ENCODE data around the gene KAT8.

Gene KAT8

GRCh38 chr16:31131416-31131815 is 14.0 kb downstream of the KAT8 start:
- Histone ChIP-seq H2BK120ac (ENCODE audit: insufficient read depth, low read length, poor library complexity) (peak overlapping the region; percentile 57), H3K9me3 (ENCODE audit: insufficient read depth, low read depth, low read length) (peaks cover 2% of the 10 kb centered on the region), H3K4me3 (ENCODE audit: low read depth, low read length) (no peak overlapping the region), H4K91ac (ENCODE audit: low read depth, low read length) (peak overlapping the region; percentile 71), H3K4ac (ENCODE audit: low read depth, low read length) (peak overlapping the region; percentile 21), H2BK5ac (ENCODE audit: low read depth, low read length, poor library complexity) (peak overlapping the region; percentile 71), H3K4me1 (ENCODE audit: control insufficient read depth in 1 of 2, insufficient read depth in 2 of 2, low read length in 2 of 2) (peaks cover 40 to 44% of the 10 kb centered on the region in 2 experiments), H3K18ac (ENCODE audit: low read length) (peak overlapping the region; percentile 47), H3K79me2 (ENCODE audit: control insufficient read depth, insufficient read depth, low read length, poor library complexity) (peaks cover 17% of the 10 kb centered on the region), H4K12ac (ENCODE audit: low read depth, low read length) (peak overlapping the region; percentile 59), H3K9ac (ENCODE audit: low read length) (no peak overlapping the region), H3K79me1 (ENCODE audit: low read length) (peaks cover 20% of the 10 kb centered on the region), H3K27me3 (ENCODE audit: insufficient read depth, low read length) (no peaks in the 10 kb centered on the region), H3K4me2 (ENCODE audit: low read length) (no peak overlapping the region), H2BK12ac (ENCODE audit: low read length) (peak overlapping the region; percentile 66), H3K27ac (ENCODE audit: low read depth, low read length) (peak overlapping the region; percentile 84), H4K8ac (ENCODE audit: low read depth, low read length) (no peak overlapping the region), H3K36me3 (ENCODE audit: control insufficient read depth in 1 of 2, insufficient read depth in 2 of 2, low read length in 2 of 2) (peaks cover 37 to 42% of the 10 kb centered on the region in 2 experiments), H2AK5ac (ENCODE audit: low read length) (peak overlapping the region; percentile 56), H3K14ac (ENCODE audit: low read length) (peak overlapping the region; percentile 15), H2AFZ (ENCODE audit: insufficient read depth, low read length, poor library complexity) (no peak overlapping the region), H3K23ac (ENCODE audit: low read length) (no peak overlapping the region)
- no CpG with 5 or more reads among the region's 11 CpGs for WGBS (ENCODE audit: extremely low coverage, insufficient coverage, insufficient read length)
- no peak for DNase-seq

- no peak for DNase-seq
- H3K4me1 ChIP-seq (ENCODE audit: control insufficient read depth in 1 of 2, insufficient read depth in 2 of 2, low read length in 2 of 2) = peaks cover 40 to 44% of the 10 kb centered on the region in 2 experiments
- peaks cover 20% of the 10 kb centered on the region for H3K79me1 ChIP-seq (ENCODE audit: low read length)
- no peak overlapping the region for H2BK120ac ChIP-seq (ENCODE audit: insufficient read depth, low read length, poor library complexity)
- peaks cover 17% of the 10 kb centered on the region for H3K79me2 ChIP-seq (ENCODE audit: control insufficient read depth, insufficient read depth, low read length, poor library complexity)
- H3K4me2 ChIP-seq (ENCODE audit: low read length) = no peak overlapping the region
- H3K4me3 ChIP-seq (ENCODE audit: low read depth, low read length) = no peak overlapping the region
- no peak overlapping the region for H3K18ac ChIP-seq (ENCODE audit: low read length)
- peak overlapping the region; percentile 71 for H4K91ac ChIP-seq (ENCODE audit: low read depth, low read length)
- H4K12ac ChIP-seq (ENCODE audit: low read depth, low read length) = no peak overlapping the region
- no CpG with 5 or more reads among the region's 5 CpGs for WGBS (ENCODE audit: extremely low coverage, insufficient coverage, insufficient read length)
- H2AK5ac ChIP-seq (ENCODE audit: low read length) = peak overlapping the region; percentile 42
- no peak overlapping the region for H3K9ac ChIP-seq (ENCODE audit: low read length)
- no peak overlapping the region for H2AFZ ChIP-seq (ENCODE audit: insufficient read depth, low read length, poor library complexity)
- H3K14ac ChIP-seq (ENCODE audit: low read length) = no peak overlapping the region
- no peak overlapping the region for H2BK5ac ChIP-seq (ENCODE audit: low read depth, low read length, poor library complexity)
- H3K27me3 ChIP-seq (ENCODE audit: insufficient read depth, low read length) = no peaks in the 10 kb centered on the region
- H2BK12ac ChIP-seq (ENCODE audit: low read length) = peak overlapping the region; percentile 66
- H3K9me3 ChIP-seq (ENCODE audit: insufficient read depth, low read depth, low read length) = peaks cover 2% of the 10 kb centered on the region
- H3K23ac ChIP-seq (ENCODE audit: low read length) = no peak overlapping the region
- no peak overlapping the region for H3K27ac ChIP-seq (ENCODE audit: low read depth, low read length)
- peaks cover 37 to 40% of the 10 kb centered on the region in 2 experiments for H3K36me3 ChIP-seq (ENCODE audit: control insufficient read depth in 1 of 2, insufficient read depth in 2 of 2, low read length in 2 of 2)
- H4K8ac ChIP-seq (ENCODE audit: low read depth, low read length) = no peak overlapping the region
- H3K4ac ChIP-seq (ENCODE audit: low read depth, low read length) = peak overlapping the region; percentile 8
Measured at GRCh38 chr16:31131841-31132271, 14.4 kb downstream of the KAT8 start.

- Histone ChIP-seq H3K27me3 (ENCODE audit: insufficient read depth, low read length) (no peaks in the 10 kb centered on the region), H2AK5ac (ENCODE audit: low read length) (no peak overlapping the region), H3K23ac (ENCODE audit: low read length) (no peak overlapping the region), H3K14ac (ENCODE audit: low read length) (no peak overlapping the region), H3K4me1 (ENCODE audit: control insufficient read depth in 1 of 2, insufficient read depth in 2 of 2, low read length in 2 of 2) (peaks cover 40 to 44% of the 10 kb centered on the region in 2 experiments), H4K8ac (ENCODE audit: low read depth, low read length) (no peak overlapping the region), H4K12ac (ENCODE audit: low read depth, low read length) (no peak overlapping the region), H3K9ac (ENCODE audit: low read length) (no peak overlapping the region), H3K79me2 (ENCODE audit: control insufficient read depth, insufficient read depth, low read length, poor library complexity) (peaks cover 17% of the 10 kb centered on the region), H3K18ac (ENCODE audit: low read length) (no peak overlapping the region), H3K4me2 (ENCODE audit: low read length) (no peak overlapping the region), H3K4ac (ENCODE audit: low read depth, low read length) (no peak overlapping the region), H2BK5ac (ENCODE audit: low read depth, low read length, poor library complexity) (no peak overlapping the region), H4K91ac (ENCODE audit: low read depth, low read length) (no peak overlapping the region), H2AFZ (ENCODE audit: insufficient read depth, low read length, poor library complexity) (no peak overlapping the region), H3K36me3 (ENCODE audit: control insufficient read depth in 1 of 2, insufficient read depth in 2 of 2, low read length in 2 of 2) (peaks cover 31 to 35% of the 10 kb centered on the region in 2 experiments), H3K79me1 (ENCODE audit: low read length) (peaks cover 20% of the 10 kb centered on the region), H2BK120ac (ENCODE audit: insufficient read depth, low read length, poor library complexity) (no peak overlapping the region), H3K4me3 (ENCODE audit: low read depth, low read length) (no peak overlapping the region), H3K27ac (ENCODE audit: low read depth, low read length) (no peak overlapping the region), H3K9me3 (ENCODE audit: insufficient read depth, low read depth, low read length) (peaks cover 2% of the 10 kb centered on the region), H2BK12ac (ENCODE audit: low read length) (no peak overlapping the region)
- no CpG with 5 or more reads among the region's 20 CpGs for WGBS (ENCODE audit: extremely low coverage, insufficient coverage, insufficient read length)
- no peak for DNase-seq
Measured at GRCh38 chr16:31132303-31132979, 15.0 kb downstream of the KAT8 start.

DNA sequence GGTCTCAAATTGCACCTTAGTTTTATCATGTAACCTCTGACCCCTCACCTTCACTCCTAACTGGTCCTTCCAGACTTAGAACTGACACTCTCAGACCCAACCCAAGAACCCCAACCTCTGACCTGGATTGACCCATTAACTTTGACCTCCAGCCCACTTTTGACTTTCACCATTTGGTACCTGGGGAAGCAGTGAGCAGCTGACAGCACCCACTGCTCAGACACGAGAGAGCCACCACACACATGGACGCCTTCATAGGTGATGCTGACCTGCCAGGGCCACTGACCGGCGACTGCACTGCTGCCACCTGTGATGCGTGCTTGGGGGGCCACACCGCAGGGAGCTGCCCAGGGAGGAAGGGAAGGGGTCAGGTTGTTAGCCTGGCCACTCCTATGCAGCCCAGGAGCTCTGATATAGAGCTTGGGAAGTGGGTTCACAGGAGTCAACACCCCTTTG is 15.6 kb downstream of the KAT8 start:
- DNase-seq = no peak
- Histone ChIP-seq H3K79me2 (ENCODE audit: control insufficient read depth, insufficient read depth, low read length, poor library complexity) (peaks cover 17% of the 10 kb centered on the region), H3K9me3 (ENCODE audit: insufficient read depth, low read depth, low read length) (peaks cover 2% of the 10 kb centered on the region), H3K4me1 (ENCODE audit: control insufficient read depth in 1 of 2, insufficient read depth in 2 of 2, low read length in 2 of 2) (peaks cover 42 to 45% of the 10 kb centered on the region in 2 experiments), H3K4me2 (ENCODE audit: low read length) (no peak overlapping the region), H3K14ac (ENCODE audit: low read length) (no peak overlapping the region), H4K8ac (ENCODE audit: low read depth, low read length) (no peak overlapping the region), H3K79me1 (ENCODE audit: low read length) (peaks cover 20% of the 10 kb centered on the region), H3K4ac (ENCODE audit: low read depth, low read length) (peak overlapping the region; percentile 96), H3K18ac (ENCODE audit: low read length) (no peak overlapping the region), H4K91ac (ENCODE audit: low read depth, low read length) (no peak overlapping the region), H3K9ac (ENCODE audit: low read length) (no peak overlapping the region), H3K23ac (ENCODE audit: low read length) (no peak overlapping the region), H2AFZ (ENCODE audit: insufficient read depth, low read length, poor library complexity) (no peak overlapping the region), H3K4me3 (ENCODE audit: low read depth, low read length) (no peak overlapping the region), H2BK12ac (ENCODE audit: low read length) (no peak overlapping the region), H4K12ac (ENCODE audit: low read depth, low read length) (no peak overlapping the region), H3K27ac (ENCODE audit: low read depth, low read length) (no peak overlapping the region), H3K27me3 (ENCODE audit: insufficient read depth, low read length) (no peaks in the 10 kb centered on the region), H2BK120ac (ENCODE audit: insufficient read depth, low read length, poor library complexity) (no peak overlapping the region), H3K36me3 (ENCODE audit: control insufficient read depth in 1 of 2, insufficient read depth in 2 of 2, low read length in 2 of 2) (peaks cover 26 to 32% of the 10 kb centered on the region in 2 experiments), H2BK5ac (ENCODE audit: low read depth, low read length, poor library complexity) (no peak overlapping the region), H2AK5ac (ENCODE audit: low read length) (no peak overlapping the region)
- WGBS (ENCODE audit: extremely low coverage, insufficient coverage, insufficient read length) = no CpG with 5 or more reads among the region's 6 CpGs
